ENCODE results near the gene BORA. TPM values are rescaled to one million over a fixed set of nuclear protein-coding genes. Genes with fewer than 3 reads are reported as not detected.

Gene BORA
- total RNA-seq (2022; extraction: Qiagen RNA extraction), result 7.2 to 8.8 TPM (median 7.6 TPM) in 5 replicates

DNA sequence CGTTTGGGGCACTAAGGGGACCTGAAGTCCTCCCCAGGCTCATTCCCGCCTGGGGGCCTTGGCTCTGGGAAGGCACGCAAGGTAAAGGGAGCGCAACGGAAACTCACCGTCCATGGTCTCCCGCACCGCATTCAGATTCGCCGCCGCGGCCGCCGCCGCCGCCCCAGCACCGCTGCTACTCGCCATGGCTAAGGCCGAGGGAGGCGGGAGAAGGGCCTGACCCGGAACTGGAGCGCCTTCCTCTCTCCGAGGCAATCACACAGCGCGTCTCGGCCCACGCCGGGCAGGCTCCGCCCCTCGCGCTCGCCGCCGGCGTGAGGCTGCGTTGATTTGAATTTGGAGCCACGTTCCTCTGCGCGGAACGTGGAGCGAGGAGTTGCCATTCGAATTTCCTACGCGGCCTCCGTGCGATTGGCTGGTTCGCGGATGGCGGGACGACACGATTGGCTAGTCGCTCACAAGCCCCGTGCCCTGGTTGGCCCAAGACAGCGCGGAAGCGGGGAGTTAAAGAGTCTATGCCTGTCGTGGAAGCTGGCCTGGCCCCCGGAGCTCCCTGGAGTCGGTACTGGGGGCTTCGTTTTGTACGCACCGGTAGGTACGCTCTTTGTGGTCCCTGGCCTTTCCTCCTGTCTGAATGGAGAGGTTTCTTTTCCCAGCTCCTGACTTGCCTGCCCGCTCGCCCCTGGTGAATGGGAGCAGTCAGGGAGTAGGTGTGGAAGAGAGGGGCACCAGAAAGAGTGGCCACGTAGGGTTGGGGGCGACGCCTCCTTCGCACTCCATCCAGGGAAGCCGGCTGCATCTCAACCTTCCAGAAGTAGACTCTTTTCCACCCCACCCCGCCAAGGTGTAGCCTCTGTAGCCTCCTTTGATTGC, at the start of gene BORA, which contains the start of gene MZT1:
Gene BORA (plus strand): TSS at position 507 of the 873 bp plus-strand sequence. CDS start 1,018 bp downstream, outside the sequence.
Gene MZT1 (minus strand): TSS at position 213 of the 873 bp plus-strand sequence. CDS start 27 bp downstream, at position 186.

DNA sequence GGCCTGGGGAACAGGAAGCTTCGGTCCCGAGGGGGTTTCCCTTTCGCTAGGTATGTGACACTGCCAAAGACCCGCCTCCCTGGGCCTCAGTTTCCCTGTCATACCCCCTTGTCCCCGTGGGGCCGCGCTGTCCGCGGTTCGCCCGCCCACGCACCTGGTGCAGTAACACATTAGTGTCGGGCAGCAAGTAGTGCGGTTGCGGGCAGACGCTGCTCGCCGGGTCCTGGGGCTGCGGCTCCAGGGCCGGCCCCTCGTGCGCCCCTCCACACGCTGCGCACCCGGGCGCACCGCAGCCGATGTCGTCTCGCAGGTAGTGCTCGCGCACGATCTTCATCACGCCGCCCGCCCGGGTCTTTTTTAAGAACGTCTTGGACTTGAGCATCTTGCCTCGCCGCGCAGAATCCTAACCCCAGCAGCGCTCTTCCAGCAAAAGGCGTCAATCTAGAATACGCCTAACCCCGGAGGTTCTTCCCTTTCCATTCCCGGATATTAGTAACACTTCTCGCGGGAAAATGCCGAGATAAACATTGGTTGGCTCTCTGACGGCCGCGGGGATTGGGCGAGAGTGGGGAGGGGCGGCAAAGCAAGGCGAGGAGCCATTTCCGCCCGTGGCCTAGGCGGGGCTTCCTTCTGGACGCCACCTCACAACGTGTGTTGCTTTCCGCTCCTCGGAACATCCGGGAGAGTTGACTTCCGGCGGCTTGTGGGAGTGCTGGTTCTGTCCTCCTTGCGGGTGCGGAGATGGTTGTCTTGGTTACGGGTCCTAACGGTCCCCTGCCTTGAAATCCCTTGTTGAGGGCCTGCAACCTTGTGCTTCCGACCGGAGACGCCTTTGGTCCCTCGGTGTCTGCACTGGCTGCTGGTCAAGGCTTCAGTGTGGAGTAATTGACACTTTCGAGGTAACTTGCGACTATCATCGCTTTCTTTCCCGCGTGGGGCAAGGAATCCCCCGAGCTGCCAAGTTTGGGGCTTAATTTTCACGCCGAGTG, 54.0 kb downstream of the BORA start, which contains the start of the genes DIS3 and PIBF1:
Gene DIS3 (minus strand): TSS at position 450 of the 989 bp plus-strand sequence. CDS start 68 bp downstream, at position 382.
Gene PIBF1 (plus strand): TSS at position 683 of the 989 bp plus-strand sequence. CDS start 1,337 bp downstream, outside the sequence.

Other genes with a start within 250 kb of the BORA start
- gene MZT1, start 294 bp upstream of the BORA start, total RNA-seq (2022; extraction: Qiagen RNA extraction), result 7.5 to 12.4 TPM (median 8.9 TPM) in 5 replicates
- gene DIS3, start 54.0 kb downstream of the BORA start, total RNA-seq (2022; extraction: Qiagen RNA extraction), result 16.8 to 23.4 TPM (median 20.8 TPM) in 5 replicates
- gene PIBF1, start 54.2 kb downstream of the BORA start, total RNA-seq (2022; extraction: Qiagen RNA extraction), result 3.6 to 5.1 TPM (median 4.6 TPM) in 5 replicates